Eye (tissue), 1 donor: ENCODE measurements around the gene PCBP1.
"Not testable (repeated sequence)": the region's sequence is repeated elsewhere in the genome, so short reads cannot be mapped to it uniquely, and the experiment has no call there.

ENCODE experiments used
- DNase-seq: peaks from one replicate; pipeline ENCODE4 v3.0.0-alpha.2; 2015

Gene PCBP1

DNA sequence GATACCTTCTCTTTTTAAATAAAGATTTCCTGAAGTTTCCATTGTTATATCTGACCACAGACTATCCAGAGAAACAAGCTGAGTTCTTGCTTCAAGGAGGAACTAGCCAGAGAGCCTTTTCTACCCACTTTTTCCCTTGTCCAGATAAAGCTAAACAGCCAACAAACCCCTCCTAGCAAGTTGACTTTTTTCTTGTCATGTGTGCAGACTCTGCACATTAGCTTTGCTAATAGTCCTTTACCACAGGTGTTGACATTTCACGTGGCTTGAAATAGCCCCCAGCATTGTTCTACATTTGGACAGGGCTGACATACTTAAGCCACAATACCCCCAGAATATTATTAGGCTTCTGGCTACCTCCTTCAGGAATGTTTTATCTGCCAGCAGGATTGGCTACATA lies 40.7 kb downstream of the PCBP1 start:
- DNase-seq: no peak

DNA sequence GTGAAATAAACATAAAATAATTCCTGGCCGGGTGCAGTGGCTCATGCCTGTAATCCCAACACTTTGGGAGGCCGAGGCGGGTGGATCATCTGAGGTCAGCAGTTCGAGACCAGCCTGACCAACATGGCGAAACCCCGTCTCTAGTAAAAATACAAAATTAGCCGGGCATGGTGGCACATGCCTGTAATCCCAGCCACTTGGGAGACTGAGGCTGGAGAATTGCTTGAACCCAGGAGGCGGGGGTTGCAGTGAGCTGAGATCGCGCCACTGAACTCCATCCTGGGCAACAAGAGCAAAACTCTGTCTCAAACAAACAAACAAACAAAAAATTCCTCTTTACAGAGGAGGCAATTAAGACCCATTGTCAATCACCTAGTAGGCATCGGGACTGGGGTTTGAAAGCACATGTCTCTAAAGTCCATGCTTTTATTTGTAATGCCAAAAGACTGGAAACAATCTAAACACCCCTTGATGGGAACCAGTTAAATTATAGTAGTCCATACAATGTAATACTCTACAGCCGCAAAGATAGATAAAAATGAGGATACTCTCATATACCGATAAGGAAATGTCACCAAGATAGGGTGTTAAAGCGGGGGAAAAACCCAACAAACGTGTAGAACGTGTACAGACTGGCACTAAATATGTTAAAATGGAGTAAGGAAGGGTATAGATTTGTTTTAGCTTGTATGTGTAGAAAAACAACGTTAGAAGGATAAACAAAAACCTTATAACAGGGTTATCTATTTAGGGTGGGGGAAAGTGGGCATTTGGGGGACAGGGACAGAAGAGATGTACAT lies 44.3 kb downstream of the PCBP1 start:
- DNase-seq: not testable (repeated sequence)

DNA sequence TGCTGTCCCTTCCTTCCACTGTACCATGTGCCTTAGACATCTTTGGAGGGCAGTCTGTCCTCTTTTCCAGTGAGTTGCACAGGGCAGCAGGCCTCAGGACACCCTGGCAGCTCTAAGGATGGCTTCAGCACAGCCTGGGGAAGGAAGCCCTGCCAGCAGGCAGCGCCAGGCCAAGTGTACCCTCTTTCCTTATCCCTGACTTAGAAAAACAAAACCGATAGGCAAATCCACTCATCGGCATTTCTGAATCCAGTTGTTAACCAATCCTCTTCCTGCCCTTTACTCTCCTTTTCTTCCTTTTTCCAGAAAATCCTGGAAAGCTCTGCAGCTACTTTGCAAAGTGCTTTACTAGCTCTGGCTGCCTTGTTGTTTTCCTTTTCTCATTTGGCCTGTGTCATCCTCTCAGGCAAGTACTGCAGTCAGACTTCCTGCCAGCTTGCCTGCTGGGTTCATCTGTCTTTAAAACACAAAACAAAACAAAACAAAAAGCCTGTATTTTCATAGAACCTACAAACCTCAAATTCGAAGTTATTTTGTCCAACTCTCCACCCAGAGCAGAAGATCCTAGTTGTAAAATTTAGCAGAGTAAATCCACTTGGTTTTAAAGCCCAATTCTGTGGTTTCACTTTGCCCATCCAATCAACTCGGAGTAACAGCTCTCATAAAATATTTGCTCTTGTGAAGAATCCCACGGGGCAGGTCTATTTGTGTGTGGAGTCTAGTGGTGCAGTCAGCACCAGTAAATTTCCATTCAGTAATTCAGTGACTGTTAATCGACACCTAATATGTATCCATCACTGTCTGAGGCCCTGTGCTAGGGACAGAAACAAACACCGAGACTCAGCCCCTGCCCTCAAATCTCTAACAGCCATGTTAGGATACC lies 45.2 kb downstream of the PCBP1 start:
- DNase-seq: peak; percentile 73

DNA sequence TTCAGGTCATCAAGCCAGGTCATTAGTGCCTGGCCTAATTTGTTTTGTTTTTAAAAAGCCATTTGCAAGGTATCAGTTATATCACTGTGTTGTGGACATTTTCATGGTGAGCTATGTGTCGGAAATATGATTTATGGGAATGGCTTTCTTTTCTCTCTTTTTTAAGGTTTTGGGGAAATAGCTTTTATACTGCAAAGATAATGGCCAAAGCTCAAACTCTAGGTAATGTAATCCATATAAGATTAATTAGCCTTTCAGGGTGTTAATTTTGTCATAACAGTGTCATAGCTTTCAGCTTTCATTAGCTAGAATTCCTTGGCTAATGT lies 45.8 kb downstream of the PCBP1 start:
- DNase-seq: no peak

DNA sequence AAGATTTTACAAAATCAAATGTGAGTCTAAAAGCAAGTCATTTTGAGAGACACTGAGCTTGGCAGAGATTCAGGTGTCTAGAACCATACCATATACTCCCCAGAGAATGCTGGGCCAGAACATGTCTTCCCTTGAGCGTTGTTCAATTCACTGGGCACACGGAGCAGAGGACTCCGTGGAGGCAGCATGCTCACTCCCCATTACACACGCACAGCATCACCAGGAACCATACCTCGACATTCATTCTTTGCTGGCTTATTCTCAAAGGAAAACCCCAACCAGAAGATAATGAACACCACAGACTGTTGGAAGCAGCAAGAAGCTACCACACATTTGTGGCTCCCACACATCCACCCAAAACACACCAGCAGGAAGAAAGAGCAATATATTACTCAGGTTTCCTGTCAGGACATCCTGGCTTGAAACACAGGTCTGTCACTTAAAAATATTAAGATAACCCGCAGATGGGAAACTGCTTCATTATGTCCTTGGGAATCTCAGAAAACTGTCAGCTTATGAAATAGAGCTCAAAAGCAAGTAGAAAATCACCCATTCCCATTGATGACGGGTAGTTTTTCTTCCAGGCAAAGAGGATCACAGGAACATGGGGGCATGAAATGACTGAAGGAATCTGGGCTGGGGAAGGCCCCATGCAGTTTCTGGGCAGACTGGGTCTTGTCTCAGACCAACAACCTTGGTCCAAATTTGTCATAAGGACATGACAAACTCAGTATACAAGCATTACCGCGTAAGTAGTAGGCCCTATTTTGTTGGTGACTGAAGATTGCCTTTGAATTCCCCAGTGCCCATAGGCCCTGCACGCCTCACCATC lies 46.4 kb downstream of the PCBP1 start:
- peak; percentile 39 for DNase-seq

DNA sequence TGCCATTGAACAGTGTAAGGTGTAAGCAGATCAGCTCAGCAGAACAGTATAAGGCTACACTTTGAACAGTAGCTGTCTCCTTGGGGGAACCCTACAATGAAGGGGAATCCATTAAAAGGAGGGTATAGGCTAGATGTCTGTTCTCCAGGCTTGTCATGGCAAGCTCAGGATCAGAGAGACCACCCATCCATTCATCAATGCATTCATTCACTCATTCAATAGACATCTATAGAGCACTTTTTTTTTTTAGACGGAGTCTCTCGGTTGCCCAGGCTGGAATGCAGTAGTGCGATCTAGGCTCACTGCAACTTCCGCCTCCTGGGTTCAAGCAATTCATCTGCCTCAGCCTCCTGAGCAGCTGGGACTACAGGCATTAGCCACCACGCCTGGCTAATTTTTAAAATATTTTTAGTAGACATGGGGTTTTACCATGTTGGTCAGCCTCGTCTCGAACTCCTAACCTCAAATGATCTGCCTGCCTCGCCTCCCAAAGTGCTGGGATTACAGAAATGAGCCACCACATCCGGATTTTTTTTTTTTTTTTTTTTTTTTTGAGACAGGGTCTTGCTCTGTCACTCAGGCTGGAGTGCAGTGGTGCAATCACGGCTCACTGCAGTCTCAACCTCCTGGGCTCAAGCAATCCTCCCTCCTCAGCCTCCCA lies 47.2 kb downstream of the PCBP1 start:
- not testable (repeated sequence) for DNase-seq
